ENCODE data around the gene HACD3. TPM values are rescaled to one million over a fixed set of nuclear protein-coding genes. Genes with fewer than 3 reads are reported as not detected.

The HACD3 gene
- total and polyA plus RNA-seq, 9 of the 15 experiments (the other 6 are each of a cell fraction or from before 2014, with no cell fraction given) = 48.1 to 117 (median 72.8) TPM

- TF ChIP-seq STAT6 (CRISPR knock-in tag; IDR thresholded peaks at IDR 0.05) (peak; percentile 79; the same call in 1 of the 2 replicates), PHB2 (IDR thresholded peaks at IDR 0.05; ENCODE audit: low read depth) (peak; percentile 48; the same call in 1 of the 2 replicates), HNRNPL (IDR thresholded peaks at IDR 0.05; ENCODE audit: low read depth, low read length) (peak; percentile 70; the same call in 1 of the 2 replicates), RNF2 (IDR thresholded peaks at IDR 0.05) (peak; percentile 86), ZNF395 (CRISPR knock-in tag; IDR thresholded peaks at IDR 0.05) (peak; percentile 0; the same call in 1 of the 2 replicates), DIDO1 (tag; IDR thresholded peaks at IDR 0.05; ENCODE audit: low read depth) (peak; percentile 94), PTTG1 (tag; IDR thresholded peaks at IDR 0.05; ENCODE audit: low read depth) (no peak), MAFF (IDR thresholded peaks at IDR 0.05; ENCODE audit: low read length) (no peak), ZNF444 (CRISPR knock-in tag; IDR thresholded peaks at IDR 0.05) (no peak), CHCHD3 (CRISPR knock-in tag; IDR thresholded peaks at IDR 0.05) (0 out of 2 replicates have a peak, but pooled peaks have one; percentile 67), ZNF24 (IDR thresholded peaks at IDR 0.05) (peak; percentile 64; the same call in 1 of the 2 replicates), KAT2B (IDR thresholded peaks at IDR 0.05; ENCODE audit: low read depth, low read length) (no peak), ATF2 (CRISPR knock-in tag; IDR thresholded peaks at IDR 0.05) (no peak), HMBOX1 (IDR thresholded peaks at IDR 0.05) (no peak; the same call in 1 of the 2 replicates), E2F6 (IDR thresholded peaks at IDR 0.05; ENCODE audit: borderline replicate concordance in 1 of 2, extremely low read depth in 1 of 2, insufficient read depth in 1 of 2, insufficient read length in 1 of 2, low read depth in 1 of 2, low read length in 1 of 2, poor library complexity in 1 of 2, severe bottlenecking in 1 of 2) (peak; percentile 64 to 71), CBFA2T2 (conservative IDR thresholded peaks at IDR 0.05) (no peak), ZNF12 (CRISPR knock-in tag; IDR thresholded peaks at IDR 0.05) (peak; percentile 28; the same call in 1 of the 2 replicates), CHD1 (IDR thresholded peaks at IDR 0.05; ENCODE audit: low read length) (peak; percentile 1)
Observed at GRCh38 chr15:65610871-65611718, 80.8 kb downstream of the HACD3 start, which contains the start of gene INTS14 (continued).

Data from K562 (cell line).